Nephron (organoid): Measurements from ENCODE around the gene MMP26.

Source experiments
- H3K27ac Mint-ChIP-seq, 3 experiments: 2 replicates each; pipeline ENCODE4 v1.8.0; 2020; ENCODE audit warnings: mixed read lengths in 3 of 3, mild to moderate bottlenecking in 2 of 3, moderate library complexity in 1 of 3
- H3K27me3 Mint-ChIP-seq: 2 replicates; pipeline ENCODE4 v1.8.0; 2021; ENCODE audit warnings: low read depth, mild to moderate bottlenecking, moderate library complexity, mixed read lengths
- H3K36me3 Mint-ChIP-seq: 2 replicates; pipeline ENCODE4 v1.8.0; 2020; ENCODE audit warnings: low read depth, mixed read lengths
- H3K4me1 Mint-ChIP-seq: 2 replicates; pipeline ENCODE4 v1.8.0; 2020; ENCODE audit warnings: mixed read lengths
- H3K4me3 Mint-ChIP-seq, 3 experiments: 2 replicates each; pipeline ENCODE4 v1.8.0; 2020; ENCODE audit warnings: mild to moderate bottlenecking in 3 of 3, mixed read lengths in 3 of 3, moderate library complexity in 2 of 3
- H3K9me3 Mint-ChIP-seq: 2 replicates; pipeline ENCODE4 v1.8.0; 2020; ENCODE audit warnings: mixed read lengths
- TF ChIP-seq, protein P1 (sequence below), 3 experiments: fragments of 200-600 bp; sonication (generic); IDR thresholded peaks; one replicate each; pipeline ENCODE4 v1.5.0; 2021; ENCODE audit warnings: antibody characterized with exemption in 3 of 3; ENCODE audit not compliant: unreplicated experiment in 3 of 3

MMP26 gene

DNA sequence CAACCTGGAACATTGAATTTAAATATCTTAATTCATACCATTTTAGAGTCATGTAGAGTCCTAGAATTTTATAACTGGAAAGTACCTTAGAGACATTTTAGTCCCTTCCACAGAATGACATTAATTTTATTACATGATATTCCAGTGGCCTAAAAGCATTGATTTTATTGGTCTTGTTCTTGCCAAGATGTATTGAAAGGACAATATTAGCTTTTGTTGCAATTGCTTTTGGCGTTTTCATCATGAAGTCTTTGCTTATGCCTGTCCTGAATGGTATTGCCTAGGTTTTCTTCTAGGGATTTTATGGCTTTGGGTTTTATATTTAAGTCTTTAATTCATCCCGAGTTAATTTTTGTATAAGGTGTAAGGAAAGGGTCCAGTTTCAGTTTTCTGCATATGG is 36.2 kb downstream of the MMP26 start:
- no peaks in the 10 kb centered on the region for H3K4me1 Mint-ChIP-seq
- TF ChIP-seq, protein P1, sequence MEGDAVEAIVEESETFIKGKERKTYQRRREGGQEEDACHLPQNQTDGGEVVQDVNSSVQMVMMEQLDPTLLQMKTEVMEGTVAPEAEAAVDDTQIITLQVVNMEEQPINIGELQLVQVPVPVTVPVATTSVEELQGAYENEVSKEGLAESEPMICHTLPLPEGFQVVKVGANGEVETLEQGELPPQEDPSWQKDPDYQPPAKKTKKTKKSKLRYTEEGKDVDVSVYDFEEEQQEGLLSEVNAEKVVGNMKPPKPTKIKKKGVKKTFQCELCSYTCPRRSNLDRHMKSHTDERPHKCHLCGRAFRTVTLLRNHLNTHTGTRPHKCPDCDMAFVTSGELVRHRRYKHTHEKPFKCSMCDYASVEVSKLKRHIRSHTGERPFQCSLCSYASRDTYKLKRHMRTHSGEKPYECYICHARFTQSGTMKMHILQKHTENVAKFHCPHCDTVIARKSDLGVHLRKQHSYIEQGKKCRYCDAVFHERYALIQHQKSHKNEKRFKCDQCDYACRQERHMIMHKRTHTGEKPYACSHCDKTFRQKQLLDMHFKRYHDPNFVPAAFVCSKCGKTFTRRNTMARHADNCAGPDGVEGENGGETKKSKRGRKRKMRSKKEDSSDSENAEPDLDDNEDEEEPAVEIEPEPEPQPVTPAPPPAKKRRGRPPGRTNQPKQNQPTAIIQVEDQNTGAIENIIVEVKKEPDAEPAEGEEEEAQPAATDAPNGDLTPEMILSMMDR (IDR thresholded peaks at IDR 0.05; ENCODE audit: unreplicated experiment in 3 of 3) = no peak
- H3K9me3 Mint-ChIP-seq = no peaks in the 10 kb centered on the region
- no peak overlapping the region for H3K4me3 Mint-ChIP-seq
- no peak overlapping the region for H3K27ac Mint-ChIP-seq
- no peaks in the 10 kb centered on the region for H3K36me3 Mint-ChIP-seq
- no peaks in the 10 kb centered on the region for H3K27me3 Mint-ChIP-seq

GRCh38 chr11:4748438-4748837 is 43.9 kb downstream of the MMP26 start:
- H3K4me1 Mint-ChIP-seq = no peaks in the 10 kb centered on the region
- H3K36me3 Mint-ChIP-seq = no peaks in the 10 kb centered on the region

GRCh38 chr11:4751201-4751600 is 46.6 kb downstream of the MMP26 start:
- no peak overlapping the region for H3K4me3 Mint-ChIP-seq
- no peaks in the 10 kb centered on the region for H3K4me1 Mint-ChIP-seq
- H3K36me3 Mint-ChIP-seq = no peaks in the 10 kb centered on the region
- H3K9me3 Mint-ChIP-seq = no peaks in the 10 kb centered on the region
- no peak overlapping the region for H3K27ac Mint-ChIP-seq
- no peaks in the 10 kb centered on the region for H3K27me3 Mint-ChIP-seq
- TF ChIP-seq, protein P1 (IDR thresholded peaks at IDR 0.05; ENCODE audit: unreplicated experiment in 3 of 3) = no peak

More at GRCh38 chr11:4748438-4748837, 43.9 kb downstream of the MMP26 start:
- TF ChIP-seq, protein P1 (IDR thresholded peaks at IDR 0.05; ENCODE audit: unreplicated experiment in 3 of 3) = no peak
- no peak overlapping the region for H3K27ac Mint-ChIP-seq
- H3K4me3 Mint-ChIP-seq = no peak overlapping the region
- no peaks in the 10 kb centered on the region for H3K27me3 Mint-ChIP-seq
- no peaks in the 10 kb centered on the region for H3K9me3 Mint-ChIP-seq
